SK-N-SH (cell line): ENCODE results near the gene SLC39A13. TPM values are rescaled to one million over a fixed set of nuclear protein-coding genes. Genes with fewer than 3 reads are reported as not detected.
A peak's percentile ranks its signal among the peaks of the same experiment; 100 is the strongest.

Source experiments
- CTCF ChIA-PET: fragments of 300-600, 350-600 bp; formaldehyde crosslinking; extraction: SDS; loops from one replicate; lab custom pipeline; 2021; lab: Yijun Ruan, JAX
- POLR2A ChIA-PET: fragments of 350-600 bp; sonication (Branson Sonifier 250); formaldehyde crosslinking; extraction: SDS; loops from one replicate; lab custom pipeline; 2020; ENCODE audit warnings: antibody characterized with exemption, inconsistent platforms; lab: Yijun Ruan, JAX
- DNase-seq: peaks from one replicate; pipeline ENCODE4 v3.0.0; 2012
- H2AFZ ChIP-seq: fragments of 200-600 bp; sonication (generic); 2 replicates; pipeline ENCODE4 v1.8.1; 2016; ENCODE audit warnings: antibody characterized with exemption, mild to moderate bottlenecking, low read depth
- H3F3A ChIP-seq: fragments of 200-600 bp; sonication (generic); replicated peaks from 2 replicates; pipeline ENCODE3; 2016; ENCODE audit warnings: antibody characterized with exemption, mild to moderate bottlenecking; ENCODE audit not compliant: insufficient read depth
- H3K27ac ChIP-seq, 2 experiments: fragments of 200-500 bp in 1 of 2; fragments of 200-600 bp in 1 of 2; sonication (Bioruptor generic) in 1 of 2; sonication (generic), shearing (Covaris generic) in 1 of 2; 2 replicates each; pipeline versions ENCODE4 v1.5.1 to v1.6.1; 2014 to 2016; ENCODE audit warnings: low read depth in 2 of 2, inconsistent platforms in 1 of 2, low read length in 1 of 2, mild to moderate bottlenecking in 1 of 2, mixed read lengths in 1 of 2
- H3K27me3 ChIP-seq: fragments of 200-600 bp; sonication (generic), shearing (Covaris generic); 2 replicates; pipeline ENCODE4 v1.6.1; 2016; ENCODE audit warnings: mixed run types; ENCODE audit not compliant: insufficient read depth
- H3K36me3 ChIP-seq, 2 experiments: fragments of 200-500 bp in 1 of 2; fragments of 200-600 bp in 1 of 2; sonication (Bioruptor generic) in 1 of 2; sonication (generic) in 1 of 2; replicated peaks in 1 of 2; 2 replicates each; pipeline versions ENCODE3 to v1.5.1; 2014 to 2016; ENCODE audit warnings: low read length in 1 of 2, mild to moderate bottlenecking in 1 of 2; ENCODE audit not compliant: insufficient read depth in 2 of 2, control insufficient read depth in 1 of 2
- H3K4me1 ChIP-seq, 2 experiments: fragments of 200-500 bp in 1 of 2; fragments of 200-600 bp in 1 of 2; sonication (Bioruptor generic) in 1 of 2; sonication (generic), shearing (Covaris generic) in 1 of 2; 2 replicates each; pipeline versions ENCODE4 v1.5.1 to v1.6.1; 2014 to 2016; ENCODE audit warnings: low read depth in 1 of 2, low read length in 1 of 2, mixed run types in 1 of 2; ENCODE audit not compliant: insufficient read depth in 2 of 2, control insufficient read depth in 1 of 2
- H3K4me2 ChIP-seq: fragments of 200-600 bp; sonication (generic), shearing (Covaris generic); 2 replicates; pipeline ENCODE4 v1.6.1; 2017; ENCODE audit warnings: mixed run types
- H3K4me3 ChIP-seq, 2 experiments: fragments of 200-500 bp in 1 of 2; fragments of 200-600 bp in 1 of 2; sonication (Bioruptor generic) in 1 of 2; sonication (generic), shearing (Covaris generic) in 1 of 2; 2 replicates each; pipeline versions ENCODE4 v1.5.1 to v1.8.1; 2014 to 2016; ENCODE audit warnings: low read depth in 2 of 2, inconsistent platforms in 1 of 2, low read length in 1 of 2, mild to moderate bottlenecking in 1 of 2, mixed read lengths in 1 of 2, moderate library complexity in 1 of 2
- H3K79me2 ChIP-seq: fragments of 200-600 bp; sonication (generic); 2 replicates; pipeline ENCODE4 v1.8.1; 2017; ENCODE audit warnings: mild to moderate bottlenecking; ENCODE audit not compliant: insufficient read depth
- H3K9ac ChIP-seq: fragments of 200-600 bp; sonication (generic); 2 replicates; pipeline ENCODE4 v1.6.1; 2017; ENCODE audit warnings: mixed run types
- H3K9me2 ChIP-seq: fragments of 200-600 bp; sonication (generic); 2 replicates; pipeline ENCODE4 v1.6.1; 2017; ENCODE audit warnings: mixed run types
- H3K9me3 ChIP-seq: fragments of 200-600 bp; sonication (generic); 2 replicates; pipeline ENCODE4 v1.6.1; 2017; ENCODE audit warnings: mixed run types, mild to moderate bottlenecking, moderate library complexity
- H4K20me1 ChIP-seq: fragments of 200-600 bp; sonication (generic); 2 replicates; pipeline ENCODE4 v1.6.1; 2017; ENCODE audit warnings: mild to moderate bottlenecking, mixed run types; ENCODE audit not compliant: insufficient read depth
- FOSL2 ChIP-seq: IDR thresholded peaks from 2 replicates; pipeline ENCODE4 v1.4.0; 2012; ENCODE audit warnings: low read depth, mild to moderate bottlenecking, moderate library complexity, borderline replicate concordance
- GATA2 ChIP-seq: sonication (generic); formaldehyde crosslinking; IDR thresholded peaks from 2 replicates; pipeline ENCODE4 v1.5.0; 2020; ENCODE audit warnings: mild to moderate bottlenecking, missing genetic modification reagents
- IRF3 ChIP-seq: fragments of 150-350 bp; IDR thresholded peaks from 2 replicates; pipeline ENCODE4 v1.6.1; 2016; ENCODE audit warnings: mild to moderate bottlenecking, low read depth, low read length
- MEF2A ChIP-seq: IDR thresholded peaks from 2 replicates; pipeline ENCODE4 v1.4.0; 2012; ENCODE audit warnings: low read depth, borderline replicate concordance
- RAD21 ChIP-seq: IDR thresholded peaks from 2 replicates; pipeline ENCODE4 v1.6.1; 2012; ENCODE audit warnings: mild to moderate bottlenecking, low read length
- RCOR1 ChIP-seq: fragments of 150-350 bp; IDR thresholded peaks from 2 replicates; pipeline ENCODE4 v1.6.1; 2017; ENCODE audit warnings: antibody characterized with exemption, low read length
- RFX5 ChIP-seq: IDR thresholded peaks from 2 replicates; pipeline ENCODE4 v1.6.1; 2012; ENCODE audit warnings: mild to moderate bottlenecking, improper control_type of control experiment, low read length
- SIN3A ChIP-seq: IDR thresholded peaks from 2 replicates; pipeline ENCODE4 v1.6.1; 2012; ENCODE audit warnings: low read depth, mild to moderate bottlenecking, low read length, moderate library complexity, borderline replicate concordance
- SMC3 ChIP-seq: IDR thresholded peaks from 2 replicates; pipeline ENCODE4 v1.6.1; 2012; ENCODE audit warnings: low read depth, low read length, improper control_type of control experiment
- TAF1 ChIP-seq: IDR thresholded peaks from 2 replicates; pipeline ENCODE4 v1.6.1; 2012; ENCODE audit warnings: low read depth, mild to moderate bottlenecking, low read length, moderate library complexity, borderline replicate concordance
- USF1 ChIP-seq: IDR thresholded peaks from 2 replicates; pipeline ENCODE4 v1.4.0; 2012; ENCODE audit warnings: low read depth, borderline replicate concordance
- USF2 ChIP-seq: fragments of 150-350 bp; IDR thresholded peaks from 2 replicates; pipeline ENCODE4 v1.6.1; 2017; ENCODE audit warnings: antibody characterized with exemption, low read length, low read depth, borderline replicate concordance
- YY1 ChIP-seq: IDR thresholded peaks from 2 replicates; pipeline ENCODE4 v1.4.0; 2012; ENCODE audit warnings: low read depth, mild to moderate bottlenecking
- WGBS: methylation state at CpG from one replicate; pipeline ENCODE4 v1.1.6; 2017; ENCODE audit warnings: low lambda C conversion rate; 5-methylcytosine and 5-hydroxymethylcytosine counted together
- polyA plus RNA-seq, 3 experiments: library from polyadenylated mRNA; depleted of rRNA; stranded (reverse); fragments of >200 nt; gene quantifications; 2 replicates each; pipeline ENCODE4 v1.2.3, GENCODE V29; 2012

Gene SLC39A13
- polyA plus RNA-seq, 1 of the 3 experiments (the other 2 are of a cell fraction) = 65.5 TPM

GRCh38 chr11:47376525-47377371, 31.6 kb upstream of the SLC39A13 start:
- Histone ChIP-seq H2AFZ (no peak overlapping the region), H3K4me1 (peaks cover 0 to 4% of the 10 kb centered on the region in 2 experiments; a peak in 1 of 4 replicates), H3K4me3 (no peak overlapping the region), H3K4me2 (no peak overlapping the region), H3F3A (no peaks in the 10 kb centered on the region), H4K20me1 (no peaks in the 10 kb centered on the region), H3K36me3 (no peaks in the 10 kb centered on the region), H3K27ac (no peak overlapping the region), H3K9ac (no peak overlapping the region), H3K27me3 (no peaks in the 10 kb centered on the region), H3K9me2 (no peaks in the 10 kb centered on the region), H3K9me3 (no peaks in the 10 kb centered on the region), H3K79me2 (no peaks in the 10 kb centered on the region)
- POLR2A ChIA-PET = no interaction called here
- peak; percentile 27 for DNase-seq
- TF ChIP-seq SMC3 = no peak
- WGBS = 71% methylated on average over 7 of the region's 14 CpGs
- CTCF ChIA-PET = no interaction called here

- no peak overlapping the region for H3K27ac ChIP-seq
- DNase-seq = peak; percentile 27
- no peak for TF ChIP-seq RCOR1
- TF ChIP-seq RFX5 = no peak
- TF ChIP-seq TAF1 = no peak
- no peak for TF ChIP-seq YY1
- TF ChIP-seq IRF3 = no peak
- TF ChIP-seq GATA2 (CRISPR knock-in tag) = no peak
- TF ChIP-seq SIN3A = no peak
- no peak for TF ChIP-seq MEF2A
- no peak for TF ChIP-seq SMC3
- no peak for TF ChIP-seq USF2
- no peak for TF ChIP-seq FOSL2
- TF ChIP-seq USF1 = no peak
- no peak for TF ChIP-seq RAD21
- TF ChIP-seq, all 33 proteins: peak for 0
- no peaks in the 10 kb centered on the region for H3K9me3 ChIP-seq
- H3K9ac ChIP-seq = no peak overlapping the region
- H4K20me1 ChIP-seq = no peaks in the 10 kb centered on the region
- H3F3A ChIP-seq = no peaks in the 10 kb centered on the region
- H3K27me3 ChIP-seq = no peaks in the 10 kb centered on the region
- H3K4me3 ChIP-seq = no peak overlapping the region
- CTCF ChIA-PET = interaction anchor here (1.4 kb wide), 1 partner anchor 31 kb away, joined by 7 read pairs; the partner anchor contains the start of gene SLC39A13
- no peaks in the 10 kb centered on the region for H3K79me2 ChIP-seq
- H3K9me2 ChIP-seq = no peaks in the 10 kb centered on the region
- H3K4me2 ChIP-seq = no peak overlapping the region
- WGBS = 93% methylated on average over 4 of the region's 5 CpGs
- H2AFZ ChIP-seq = no peak overlapping the region
- no peaks in the 10 kb centered on the region for H3K36me3 ChIP-seq
- POLR2A ChIA-PET = no interaction called here
- H3K4me1 ChIP-seq = peaks cover 0 to 4% of the 10 kb centered on the region in 2 experiments; a peak in 1 of 4 replicates
Measured at GRCh38 chr11:47377571-47378009, 30.8 kb upstream of the SLC39A13 start.
